Neutrophil (primary cell): ENCODE results near the gene MEGF9.
"Not testable (repeated sequence)": the region's sequence is repeated elsewhere in the genome, so short reads cannot be mapped to it uniquely, and the experiment has no call there.

ENCODE experiments used
- H3K27ac ChIP-seq: fragments of 200-600 bp; sonication (generic); 2 replicates; pipeline ENCODE4 v1.5.1; 2016; ENCODE audit warnings: mild to moderate bottlenecking, moderate library complexity
- H3K27me3 ChIP-seq: fragments of 200-600 bp; sonication (generic); 2 replicates; pipeline ENCODE4 v1.6.0; 2016; ENCODE audit warnings: mild to moderate bottlenecking
- H3K36me3 ChIP-seq: fragments of 200-600 bp; sonication (generic); 2 replicates; pipeline ENCODE4 v1.5.1; 2017
- H3K4me1 ChIP-seq, 2 experiments: fragments of 200-600 bp in 1 of 2; sonication (generic) in 1 of 2; 1 replicate in 1 of 2; 2 replicates in 1 of 2; pipeline versions ENCODE4 v1.5.1 to v1.6.1; 2013 to 2016; ENCODE audit warnings: low read depth in 1 of 2, low read length in 1 of 2, mild to moderate bottlenecking in 1 of 2, moderate library complexity in 1 of 2; ENCODE audit not compliant: control insufficient read depth in 1 of 2, insufficient read depth in 1 of 2
- H3K4me3 ChIP-seq, 2 experiments: fragments of 200-600 bp in 1 of 2; sonication (generic) in 1 of 2; 1 replicate in 1 of 2; 2 replicates in 1 of 2; pipeline ENCODE4 v1.5.1; 2013 to 2016; ENCODE audit warnings: low read depth in 1 of 2, low read length in 1 of 2, mild to moderate bottlenecking in 1 of 2, moderate library complexity in 1 of 2
- H3K9me3 ChIP-seq: fragments of 200-600 bp; sonication (generic); 2 replicates; pipeline ENCODE4 v1.5.1; 2016
- CTCF ChIP-seq: fragments of 200-600 bp; sonication (generic); IDR thresholded peaks from 2 replicates; pipeline ENCODE4 v1.5.1; 2016; ENCODE audit warnings: antibody characterized with exemption

Gene MEGF9

GRCh38 chr9:120756531-120756930 is 42.3 kb upstream of the MEGF9 start:
- H3K4me1 ChIP-seq: peaks cover 57 to 67% of the 10 kb centered on the region in 2 experiments

GRCh38 chr9:120755810-120756434 is 41.7 kb upstream of the MEGF9 start:
- peak; percentile 92 for TF ChIP-seq CTCF
- no peak overlapping the region for H3K4me3 ChIP-seq
- peaks cover 57 to 65% of the 10 kb centered on the region in 2 experiments for H3K4me1 ChIP-seq
- no peaks in the 10 kb centered on the region for H3K9me3 ChIP-seq
- peak overlapping the region; percentile 77 for H3K27ac ChIP-seq
- H3K27me3 ChIP-seq: no peaks in the 10 kb centered on the region
- H3K36me3 ChIP-seq: peaks cover 6% of the 10 kb centered on the region

More at GRCh38 chr9:120756531-120756930, 42.3 kb upstream of the MEGF9 start:
- Histone ChIP-seq H3K36me3 (peaks cover 10% of the 10 kb centered on the region), H3K4me3 (no peak overlapping the region), H3K9me3 (no peaks in the 10 kb centered on the region), H3K27ac (peak overlapping the region; percentile 77), H3K27me3 (no peaks in the 10 kb centered on the region)
- TF ChIP-seq CTCF: no peak

GRCh38 chr9:120755044-120755443 is 40.8 kb upstream of the MEGF9 start:
- Histone ChIP-seq H3K27me3 (no peaks in the 10 kb centered on the region), H3K4me3 (no peak overlapping the region), H3K27ac (peak overlapping the region; percentile 77), H3K9me3 (no peaks in the 10 kb centered on the region), H3K36me3 (no peaks in the 10 kb centered on the region), H3K4me1 (peaks cover 57 to 62% of the 10 kb centered on the region in 2 experiments)
- TF ChIP-seq CTCF: no peak

GRCh38 chr9:120750421-120750820 is 36.2 kb upstream of the MEGF9 start:
- H3K27ac ChIP-seq: no peak overlapping the region
- no peak for TF ChIP-seq CTCF
- no peaks in the 10 kb centered on the region for H3K9me3 ChIP-seq
- H3K4me1 ChIP-seq: peaks cover 17 to 19% of the 10 kb centered on the region in 2 experiments
- no peaks in the 10 kb centered on the region for H3K27me3 ChIP-seq
- no peaks in the 10 kb centered on the region for H3K36me3 ChIP-seq
- H3K4me3 ChIP-seq: no peak overlapping the region

GRCh38 chr9:120746366-120746765 is 32.1 kb upstream of the MEGF9 start:
- not testable (repeated sequence) for H3K4me3 ChIP-seq, H3K36me3 ChIP-seq, H3K27ac ChIP-seq, H3K9me3 ChIP-seq, H3K27me3 ChIP-seq
- H3K4me1 ChIP-seq: peaks cover 28 to 32% of the 10 kb centered on the region in 2 experiments

- no peaks in the 10 kb centered on the region for H3K9me3 ChIP-seq
- H3K27me3 ChIP-seq: no peaks in the 10 kb centered on the region
- H3K36me3 ChIP-seq: no peaks in the 10 kb centered on the region
- peaks cover 38 to 43% of the 10 kb centered on the region in 2 experiments for H3K4me1 ChIP-seq
- H3K27ac ChIP-seq: no peak overlapping the region
- no peak for TF ChIP-seq CTCF
- no peak overlapping the region for H3K4me3 ChIP-seq
Observed at GRCh38 chr9:120745278-120745677, 31.0 kb upstream of the MEGF9 start.
